Mesothelial cell of epicardium (in vitro differentiated cells): ENCODE data around the gene MZT2A. TPM values are rescaled to one million over a fixed set of nuclear protein-coding genes. Genes with fewer than 3 reads are reported as not detected.
"Not testable (repeated sequence)": the region's sequence is repeated elsewhere in the genome, so short reads cannot be mapped to it uniquely, and the experiment has no call there.

Experiments
- DNase-seq, 2 experiments: peaks; one replicate each; pipeline ENCODE4 v3.0.0; 2021; ENCODE audit warnings: low spot score in 2 of 2; ENCODE audit not compliant: unreplicated experiment in 2 of 2
- H3K27ac Mint-ChIP-seq: 2 replicates; pipeline ENCODE4 v1.8.0; 2021; ENCODE audit warnings: mixed read lengths
- H3K27me3 Mint-ChIP-seq: 2 replicates; pipeline ENCODE4 v1.8.0; 2021; ENCODE audit warnings: low read depth, mixed read lengths
- H3K36me3 Mint-ChIP-seq: 2 replicates; pipeline ENCODE4 v1.8.0; 2021; ENCODE audit warnings: mixed read lengths
- H3K4me1 Mint-ChIP-seq: 2 replicates; pipeline ENCODE4 v1.8.0; 2021; ENCODE audit warnings: mixed read lengths
- H3K4me3 Mint-ChIP-seq: 2 replicates; pipeline ENCODE4 v1.8.0; 2021; ENCODE audit warnings: mild to moderate bottlenecking, moderate library complexity, mixed read lengths
- H3K9me3 Mint-ChIP-seq: 2 replicates; pipeline ENCODE4 v1.8.0; 2021; ENCODE audit warnings: mixed read lengths
- total RNA-seq: library from RNA; stranded (reverse); gene quantifications from 3 replicates; pipeline ENCODE4 v1.2.1, GENCODE V29; 2021
- TF ChIP-seq, protein P1 (sequence below): fragments of 200-600 bp; sonication (generic); IDR thresholded peaks from one replicate; pipeline ENCODE4 v1.5.0; 2021; ENCODE audit warnings: antibody characterized with exemption; ENCODE audit not compliant: unreplicated experiment

Gene MZT2A
- total RNA-seq, 1 donor from 2014 or later, result 106 TPM

DNA sequence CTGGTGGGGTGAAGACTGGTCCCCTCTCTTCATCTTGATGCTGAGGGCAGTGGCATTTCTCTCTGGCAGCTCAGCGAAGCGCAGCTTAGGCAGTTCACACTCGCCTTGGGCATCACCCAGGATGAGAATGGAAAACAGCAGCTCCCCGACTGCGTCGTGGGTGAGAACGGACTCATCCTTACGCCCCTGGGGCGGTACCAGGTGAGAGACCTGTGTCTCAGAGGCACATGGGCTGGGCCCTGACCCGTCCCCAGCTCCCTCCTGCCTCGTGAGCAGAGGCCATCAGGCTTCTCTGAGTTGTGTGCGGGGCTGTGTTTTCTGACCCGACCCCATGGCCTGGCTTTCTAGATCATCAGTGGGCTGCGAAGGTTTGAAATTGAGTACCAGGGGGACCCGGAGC, 27.3 kb upstream of the MZT2A start:
- Mint-ChIP-seq H3K4me1 (no peaks in the 10 kb centered on the region), H3K9me3 (no peaks in the 10 kb centered on the region), H3K27me3 (no peaks in the 10 kb centered on the region), H3K4me3 (no peak overlapping the region), H3K36me3 (peaks cover 5% of the 10 kb centered on the region), H3K27ac (no peak overlapping the region)
- TF ChIP-seq, protein P1, sequence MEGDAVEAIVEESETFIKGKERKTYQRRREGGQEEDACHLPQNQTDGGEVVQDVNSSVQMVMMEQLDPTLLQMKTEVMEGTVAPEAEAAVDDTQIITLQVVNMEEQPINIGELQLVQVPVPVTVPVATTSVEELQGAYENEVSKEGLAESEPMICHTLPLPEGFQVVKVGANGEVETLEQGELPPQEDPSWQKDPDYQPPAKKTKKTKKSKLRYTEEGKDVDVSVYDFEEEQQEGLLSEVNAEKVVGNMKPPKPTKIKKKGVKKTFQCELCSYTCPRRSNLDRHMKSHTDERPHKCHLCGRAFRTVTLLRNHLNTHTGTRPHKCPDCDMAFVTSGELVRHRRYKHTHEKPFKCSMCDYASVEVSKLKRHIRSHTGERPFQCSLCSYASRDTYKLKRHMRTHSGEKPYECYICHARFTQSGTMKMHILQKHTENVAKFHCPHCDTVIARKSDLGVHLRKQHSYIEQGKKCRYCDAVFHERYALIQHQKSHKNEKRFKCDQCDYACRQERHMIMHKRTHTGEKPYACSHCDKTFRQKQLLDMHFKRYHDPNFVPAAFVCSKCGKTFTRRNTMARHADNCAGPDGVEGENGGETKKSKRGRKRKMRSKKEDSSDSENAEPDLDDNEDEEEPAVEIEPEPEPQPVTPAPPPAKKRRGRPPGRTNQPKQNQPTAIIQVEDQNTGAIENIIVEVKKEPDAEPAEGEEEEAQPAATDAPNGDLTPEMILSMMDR, result no peak
- no peak for DNase-seq

DNA sequence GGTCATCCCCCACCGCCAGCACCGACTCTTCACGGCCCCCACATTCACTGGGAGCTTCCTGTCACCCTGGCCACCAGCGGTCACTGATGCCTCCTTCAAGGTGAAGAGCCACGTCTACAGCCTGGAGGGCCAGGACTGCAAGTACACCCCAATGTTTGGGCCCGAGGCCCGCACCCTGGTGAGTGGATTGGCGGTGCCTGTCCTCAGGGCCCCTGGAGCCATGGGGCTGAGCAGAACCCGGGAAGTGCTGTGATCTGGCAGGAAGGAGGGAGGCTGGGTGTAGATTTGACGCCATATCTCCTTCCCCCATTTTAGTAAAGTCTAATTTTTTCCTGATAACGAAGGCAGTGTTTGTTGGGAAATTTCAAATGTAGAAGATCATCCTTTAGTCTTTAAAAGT, 26.3 kb upstream of the MZT2A start:
- not testable (repeated sequence) for DNase-seq, H3K27ac Mint-ChIP-seq, H3K27me3 Mint-ChIP-seq, H3K9me3 Mint-ChIP-seq, H3K4me1 Mint-ChIP-seq, H3K36me3 Mint-ChIP-seq, H3K4me3 Mint-ChIP-seq

DNA sequence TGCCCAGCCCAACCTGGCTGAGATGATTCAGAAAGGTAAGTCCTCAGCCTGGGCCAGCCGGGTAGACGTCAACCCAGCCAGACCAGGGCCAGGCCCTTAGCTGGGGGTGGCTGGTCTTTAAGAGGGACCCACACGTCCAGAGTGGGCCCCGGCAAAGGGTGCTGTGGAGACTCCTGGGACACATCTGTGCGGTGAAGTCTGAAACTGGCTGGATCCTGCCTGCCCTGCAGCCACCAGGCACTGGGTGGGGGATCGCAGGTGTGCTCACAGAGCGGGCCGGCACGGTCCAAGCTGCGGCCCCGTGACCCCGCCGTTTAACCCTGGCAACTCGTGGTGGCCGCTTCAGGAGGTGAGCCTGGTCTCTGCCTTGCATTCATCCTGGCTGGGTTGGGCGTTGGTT, 25.7 kb upstream of the MZT2A start:
- DNase-seq, H3K27ac Mint-ChIP-seq, H3K9me3 Mint-ChIP-seq, H3K27me3 Mint-ChIP-seq, H3K4me3 Mint-ChIP-seq, H3K36me3 Mint-ChIP-seq, H3K4me1 Mint-ChIP-seq: not testable (repeated sequence)

DNA sequence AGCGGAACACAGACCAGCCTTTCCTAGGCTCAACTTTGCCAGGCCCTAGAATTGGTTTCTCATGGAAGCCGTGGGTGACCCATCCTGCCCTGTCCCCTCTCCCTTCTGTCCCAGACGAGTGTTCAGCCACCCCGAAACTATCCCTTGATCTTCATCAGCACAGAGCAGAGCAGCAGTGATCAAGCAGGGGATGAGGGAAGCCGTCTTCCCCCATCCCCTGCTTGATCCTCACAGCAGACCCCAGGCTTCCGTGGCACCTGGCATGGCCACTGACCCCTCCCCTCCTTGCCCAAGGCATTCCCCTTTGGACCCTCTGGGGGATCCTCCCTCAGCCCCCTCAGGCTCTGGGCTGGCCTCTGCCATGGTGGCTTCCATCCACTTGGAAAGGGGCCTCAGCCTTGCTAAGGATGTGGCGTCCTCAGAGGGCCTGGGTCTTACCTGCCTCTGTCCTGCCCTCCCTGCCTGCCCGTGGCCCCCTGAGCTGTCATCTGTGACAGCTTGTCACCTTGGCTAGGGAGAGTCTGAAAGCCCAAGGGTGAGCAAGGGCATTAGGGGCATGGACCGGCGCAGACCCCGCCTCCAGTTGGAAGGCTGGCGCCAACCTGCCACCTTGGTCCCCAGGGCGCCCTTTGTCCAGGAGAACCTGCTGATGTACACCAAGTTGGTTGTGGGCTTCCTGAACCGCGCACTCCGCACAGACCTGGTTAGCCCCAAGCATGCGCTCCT, 25.1 kb upstream of the MZT2A start:
- TF ChIP-seq, protein P1, result no peak
- Mint-ChIP-seq H3K27ac (no peak overlapping the region), H3K9me3 (no peaks in the 10 kb centered on the region), H3K36me3 (peaks cover 5% of the 10 kb centered on the region), H3K27me3 (no peaks in the 10 kb centered on the region), H3K4me1 (no peaks in the 10 kb centered on the region), H3K4me3 (no peak overlapping the region)
- no peak for DNase-seq

DNA sequence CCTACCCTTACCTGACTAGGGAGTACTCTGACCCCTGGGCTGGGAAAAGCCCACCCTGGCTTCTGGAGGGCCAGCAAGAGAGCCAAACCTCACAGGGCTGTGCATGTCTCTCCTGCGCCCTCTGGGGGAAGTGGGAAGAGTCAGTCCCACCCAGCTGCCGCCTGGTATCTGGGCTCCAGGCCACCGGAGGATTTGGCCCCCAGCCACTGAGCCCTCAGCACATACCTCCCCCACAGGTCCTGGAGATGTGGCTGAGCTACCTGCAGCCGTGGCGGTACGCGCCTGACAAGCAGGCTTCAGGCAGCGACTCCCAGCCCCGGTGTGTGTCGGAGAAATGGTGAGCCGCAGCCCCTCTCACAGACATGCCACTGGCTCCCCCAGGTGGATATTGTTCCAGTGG, 24.4 kb upstream of the MZT2A start:
- H3K4me1 Mint-ChIP-seq, H3K36me3 Mint-ChIP-seq, H3K27me3 Mint-ChIP-seq, H3K4me3 Mint-ChIP-seq, DNase-seq, H3K27ac Mint-ChIP-seq, H3K9me3 Mint-ChIP-seq: not testable (repeated sequence)

DNA sequence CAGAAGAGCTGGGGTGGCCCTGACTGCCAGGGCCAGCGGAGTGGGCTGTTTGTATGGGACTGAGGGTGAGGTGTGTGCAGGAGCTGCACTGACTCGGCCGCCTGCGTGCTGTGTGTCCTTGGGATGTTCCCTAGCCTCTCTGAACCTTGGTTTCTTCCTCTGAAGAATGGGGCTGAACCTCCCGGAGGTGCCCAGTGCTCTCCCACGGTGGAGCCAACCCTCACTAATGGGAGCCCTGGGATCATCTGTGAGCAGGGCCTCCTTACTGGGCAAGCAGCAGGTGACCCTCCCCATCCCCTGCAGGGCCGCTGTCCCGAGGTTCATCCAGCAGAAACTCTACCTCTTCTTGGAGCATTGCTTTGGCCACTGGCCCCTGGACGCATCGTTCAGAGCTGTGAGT, 23.8 kb upstream of the MZT2A start:
- Mint-ChIP-seq H3K4me1 (no peaks in the 10 kb centered on the region), H3K27ac (no peak overlapping the region), H3K9me3 (no peaks in the 10 kb centered on the region), H3K27me3 (no peaks in the 10 kb centered on the region), H3K36me3 (peaks cover 5% of the 10 kb centered on the region), H3K4me3 (no peak overlapping the region)
- TF ChIP-seq, protein P1, result no peak
- no peak for DNase-seq

DNA sequence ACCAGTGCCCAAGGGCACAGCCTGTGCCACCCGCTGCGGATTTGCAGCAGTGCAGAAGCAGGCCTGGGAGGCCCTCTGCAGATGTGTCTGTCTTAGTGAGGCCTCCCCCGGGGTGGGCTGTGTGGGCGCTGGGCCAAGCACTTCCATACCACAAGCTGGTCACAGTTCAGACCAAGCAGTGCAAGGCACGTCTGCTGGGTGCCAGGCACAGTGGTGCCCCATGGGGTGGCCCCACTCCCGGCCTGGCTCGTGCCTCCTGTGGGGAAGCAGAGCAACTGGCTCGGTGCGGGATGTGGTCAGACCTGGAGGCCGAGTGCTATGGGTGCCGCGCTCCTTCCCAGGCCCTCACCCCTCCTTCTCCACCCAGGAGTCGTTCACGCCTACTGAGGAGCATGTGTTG, 23.0 kb upstream of the MZT2A start:
- H3K27ac Mint-ChIP-seq, DNase-seq, H3K4me3 Mint-ChIP-seq, H3K36me3 Mint-ChIP-seq, H3K9me3 Mint-ChIP-seq, H3K4me1 Mint-ChIP-seq, H3K27me3 Mint-ChIP-seq: not testable (repeated sequence)

DNA sequence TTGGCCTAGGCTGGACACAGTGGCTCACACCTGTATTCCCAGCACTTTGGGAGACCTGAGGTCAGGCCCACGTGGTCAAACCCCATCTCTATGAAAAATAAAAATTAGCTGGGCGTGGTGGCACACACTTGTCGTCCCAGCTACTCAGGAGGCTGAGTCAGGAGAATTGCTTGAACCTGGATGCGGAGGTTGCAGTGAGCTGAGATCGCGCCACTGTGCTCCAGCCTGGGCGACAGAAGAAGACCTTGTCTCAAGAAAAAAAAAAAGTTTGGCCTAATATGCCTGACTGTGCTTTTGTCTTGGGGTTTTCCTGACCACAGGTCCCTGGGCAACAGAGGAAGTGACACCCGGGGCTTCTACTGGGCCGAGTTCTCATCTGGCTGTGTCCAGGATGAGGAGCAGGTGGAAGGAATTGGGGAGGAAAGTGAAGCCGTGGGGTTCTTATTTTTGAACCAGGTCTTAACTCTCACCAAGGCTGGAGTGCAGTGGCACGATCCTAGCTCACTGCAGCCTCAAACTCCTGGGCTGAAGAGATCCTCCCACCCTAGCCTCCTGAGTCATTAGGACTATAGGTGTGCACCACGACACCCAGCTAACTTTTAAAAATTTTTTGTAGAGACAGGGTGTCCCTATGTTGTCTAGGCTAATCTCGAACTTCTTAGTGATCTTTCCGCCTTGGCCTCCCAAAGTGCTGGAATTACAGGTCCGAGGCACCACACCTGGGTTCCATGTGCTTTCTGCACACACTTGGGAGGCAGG, 22.4 kb upstream of the MZT2A start:
- H3K4me3 Mint-ChIP-seq, DNase-seq, H3K9me3 Mint-ChIP-seq, H3K27me3 Mint-ChIP-seq, H3K4me1 Mint-ChIP-seq, H3K27ac Mint-ChIP-seq, H3K36me3 Mint-ChIP-seq: not testable (repeated sequence)

DNA sequence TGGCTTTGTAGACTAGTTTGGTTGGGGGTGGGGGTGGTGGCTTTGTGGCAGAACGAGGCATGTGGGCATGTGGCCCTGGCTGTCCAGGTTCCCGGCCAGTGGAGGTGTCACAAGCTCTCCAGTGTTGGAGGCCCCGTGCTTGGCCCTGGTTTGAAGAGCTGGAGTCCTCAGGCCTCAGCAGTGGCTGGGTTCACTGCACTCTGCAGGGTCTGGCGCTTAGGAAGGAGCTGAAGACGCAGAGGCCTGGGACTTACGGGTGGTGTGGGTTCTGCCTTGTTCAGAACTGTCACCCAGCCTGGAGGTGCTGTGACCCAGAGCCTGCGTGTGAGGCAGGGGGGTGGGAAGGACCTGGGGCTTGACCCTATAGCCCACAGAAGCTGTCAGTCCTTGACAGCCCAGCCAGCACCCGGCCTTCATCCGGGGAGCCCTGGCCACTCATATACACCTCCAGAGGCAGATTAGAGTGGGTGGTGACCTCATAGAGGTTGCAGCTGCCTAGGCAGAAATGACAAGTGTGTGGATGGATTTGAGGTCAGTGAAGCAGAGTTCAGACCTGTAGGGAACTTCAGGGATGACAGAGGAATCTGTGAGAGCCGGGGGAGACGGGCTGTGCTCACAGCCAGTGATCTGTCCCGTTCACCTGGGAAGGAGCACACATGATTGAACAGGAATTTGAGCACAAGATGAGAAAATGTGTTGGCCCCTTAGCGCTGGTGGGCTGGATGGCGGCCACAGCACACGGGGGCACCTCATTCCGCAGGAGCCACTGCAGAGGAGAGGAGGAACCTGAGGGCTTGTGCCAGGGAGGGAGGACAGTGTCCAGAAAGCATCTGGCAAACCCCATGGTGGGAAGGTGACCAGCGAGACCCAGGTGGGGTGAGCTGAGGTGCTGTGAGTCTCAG, 20.0 kb upstream of the MZT2A start:
- not testable (repeated sequence) for H3K36me3 Mint-ChIP-seq, H3K27me3 Mint-ChIP-seq, DNase-seq, H3K4me1 Mint-ChIP-seq, H3K4me3 Mint-ChIP-seq, H3K27ac Mint-ChIP-seq, H3K9me3 Mint-ChIP-seq

DNA sequence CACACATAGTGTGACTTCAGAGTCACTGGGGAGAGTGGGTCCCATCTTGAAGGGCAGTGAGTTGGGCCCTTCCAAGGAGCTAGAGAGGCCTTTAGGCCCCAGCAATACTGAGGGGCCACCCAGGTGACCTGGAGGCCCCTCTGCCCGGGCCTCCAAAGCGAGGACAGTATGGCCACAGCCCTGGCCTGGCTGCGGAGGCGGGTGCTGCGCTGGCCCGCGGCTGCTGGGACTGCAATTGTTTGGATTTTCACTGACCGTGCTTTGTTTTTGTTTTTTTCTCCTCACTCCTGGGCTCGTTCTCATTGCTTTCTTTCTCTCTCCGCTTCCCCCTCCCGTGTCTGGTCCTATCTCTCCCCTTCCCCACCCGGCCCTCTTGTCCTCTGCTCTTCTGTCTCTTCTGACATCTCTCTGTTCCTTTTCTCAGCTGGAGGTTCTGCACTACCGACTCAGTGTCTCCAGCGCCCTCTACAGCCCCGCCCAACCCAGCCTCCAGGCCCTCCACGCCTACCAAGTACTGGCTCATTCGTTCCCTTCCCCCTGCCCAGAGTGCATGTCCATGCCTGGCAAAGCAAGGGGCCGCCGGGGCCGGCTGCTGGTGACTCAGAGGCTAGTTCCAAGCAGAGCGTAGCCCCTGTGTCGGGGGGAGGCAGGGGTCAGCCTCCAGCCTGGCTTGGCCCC, 19.2 kb upstream of the MZT2A start:
- H3K4me1 Mint-ChIP-seq, H3K27ac Mint-ChIP-seq, H3K27me3 Mint-ChIP-seq, H3K9me3 Mint-ChIP-seq, DNase-seq, H3K4me3 Mint-ChIP-seq: not testable (repeated sequence)
- H3K36me3 Mint-ChIP-seq, result peaks cover 12% of the 10 kb centered on the region
